ENCODE measurements around the gene RAB17.

DNA sequence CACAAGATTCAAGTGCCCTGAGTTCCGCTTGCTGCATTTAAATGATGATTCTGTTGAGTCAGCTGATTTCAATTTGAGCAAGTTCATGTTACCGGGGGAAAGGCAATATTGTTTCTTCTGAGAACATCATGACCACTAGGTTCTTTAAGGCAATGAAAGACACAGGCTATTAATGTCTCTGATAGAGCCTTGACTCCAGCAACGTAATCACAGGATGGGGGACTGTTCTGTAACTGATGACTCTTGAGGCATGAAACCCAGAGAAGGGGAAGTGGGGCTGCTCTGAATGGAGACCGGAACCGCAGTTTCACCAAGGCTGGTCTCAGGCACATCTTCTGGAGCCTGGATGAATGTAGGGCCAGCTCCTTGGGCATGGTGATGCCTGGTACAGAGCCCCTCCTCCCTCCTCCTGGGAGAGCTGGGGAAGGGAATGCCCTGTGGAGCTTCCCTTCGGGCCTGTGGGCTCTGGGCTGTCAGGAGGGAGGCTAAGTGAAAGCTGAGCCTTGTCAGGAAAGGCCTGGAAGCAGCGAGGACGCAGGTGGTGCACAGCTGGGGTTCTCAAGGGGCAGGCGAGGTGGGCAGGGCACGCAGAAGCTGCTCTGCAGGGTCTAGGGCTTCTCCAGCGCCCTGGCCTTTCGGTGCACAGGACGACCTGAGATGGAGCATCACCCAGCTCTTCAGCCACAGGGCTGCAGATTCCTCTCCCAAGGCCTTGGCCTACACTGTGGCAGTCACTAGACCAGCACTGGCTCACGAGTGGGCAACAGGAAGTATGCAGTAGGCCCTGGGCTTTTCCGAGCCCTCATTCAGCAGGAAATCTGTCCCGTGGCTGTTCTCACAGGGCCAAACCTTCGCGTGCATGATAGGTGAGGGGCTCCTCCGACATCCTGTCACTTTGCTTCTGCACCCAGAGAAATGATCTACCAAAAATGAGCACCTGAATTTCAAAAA is 60.8 kb downstream of the RAB17 start:
- TF ChIP-seq, protein P1, sequence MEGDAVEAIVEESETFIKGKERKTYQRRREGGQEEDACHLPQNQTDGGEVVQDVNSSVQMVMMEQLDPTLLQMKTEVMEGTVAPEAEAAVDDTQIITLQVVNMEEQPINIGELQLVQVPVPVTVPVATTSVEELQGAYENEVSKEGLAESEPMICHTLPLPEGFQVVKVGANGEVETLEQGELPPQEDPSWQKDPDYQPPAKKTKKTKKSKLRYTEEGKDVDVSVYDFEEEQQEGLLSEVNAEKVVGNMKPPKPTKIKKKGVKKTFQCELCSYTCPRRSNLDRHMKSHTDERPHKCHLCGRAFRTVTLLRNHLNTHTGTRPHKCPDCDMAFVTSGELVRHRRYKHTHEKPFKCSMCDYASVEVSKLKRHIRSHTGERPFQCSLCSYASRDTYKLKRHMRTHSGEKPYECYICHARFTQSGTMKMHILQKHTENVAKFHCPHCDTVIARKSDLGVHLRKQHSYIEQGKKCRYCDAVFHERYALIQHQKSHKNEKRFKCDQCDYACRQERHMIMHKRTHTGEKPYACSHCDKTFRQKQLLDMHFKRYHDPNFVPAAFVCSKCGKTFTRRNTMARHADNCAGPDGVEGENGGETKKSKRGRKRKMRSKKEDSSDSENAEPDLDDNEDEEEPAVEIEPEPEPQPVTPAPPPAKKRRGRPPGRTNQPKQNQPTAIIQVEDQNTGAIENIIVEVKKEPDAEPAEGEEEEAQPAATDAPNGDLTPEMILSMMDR (IDR thresholded peaks at IDR 0.05), result no peak
- TF ChIP-seq POLR2A (IDR thresholded peaks at IDR 0.05) (no peak), POLR2AphosphoS5 (IDR thresholded peaks at IDR 0.05) (no peak)

Data from prostate gland (tissue), 2 donors.